ENCODE data around the gene EPHA5. TPM values are rescaled to one million over a fixed set of nuclear protein-coding genes. Genes with fewer than 3 reads are reported as not detected.

Gene EPHA5
- total RNA-seq, 1 donor from 2014 or later, result 0.86 TPM

DNA sequence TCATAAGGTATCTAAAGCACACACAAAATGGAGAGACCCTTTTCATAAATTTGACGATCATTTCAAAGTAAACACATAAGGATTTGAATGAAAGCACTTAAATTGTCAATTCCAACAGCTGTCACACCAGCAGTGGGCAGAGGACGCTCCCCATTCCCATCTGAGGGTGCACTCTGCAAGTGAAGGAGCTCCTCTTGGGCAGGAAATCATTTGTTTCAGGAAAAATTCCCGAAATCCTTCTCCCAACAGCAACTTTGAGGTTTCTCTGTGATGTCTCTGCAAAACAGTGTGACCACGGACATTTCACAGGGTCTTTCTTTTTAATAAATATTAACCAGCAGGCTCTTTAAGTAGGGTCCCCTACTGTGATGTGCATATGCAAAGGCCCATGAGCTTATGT lies 111.0 kb downstream of the EPHA5 start:
- DNase-seq (ENCODE audit: low read depth), result no peak
- TF ChIP-seq, protein P1, sequence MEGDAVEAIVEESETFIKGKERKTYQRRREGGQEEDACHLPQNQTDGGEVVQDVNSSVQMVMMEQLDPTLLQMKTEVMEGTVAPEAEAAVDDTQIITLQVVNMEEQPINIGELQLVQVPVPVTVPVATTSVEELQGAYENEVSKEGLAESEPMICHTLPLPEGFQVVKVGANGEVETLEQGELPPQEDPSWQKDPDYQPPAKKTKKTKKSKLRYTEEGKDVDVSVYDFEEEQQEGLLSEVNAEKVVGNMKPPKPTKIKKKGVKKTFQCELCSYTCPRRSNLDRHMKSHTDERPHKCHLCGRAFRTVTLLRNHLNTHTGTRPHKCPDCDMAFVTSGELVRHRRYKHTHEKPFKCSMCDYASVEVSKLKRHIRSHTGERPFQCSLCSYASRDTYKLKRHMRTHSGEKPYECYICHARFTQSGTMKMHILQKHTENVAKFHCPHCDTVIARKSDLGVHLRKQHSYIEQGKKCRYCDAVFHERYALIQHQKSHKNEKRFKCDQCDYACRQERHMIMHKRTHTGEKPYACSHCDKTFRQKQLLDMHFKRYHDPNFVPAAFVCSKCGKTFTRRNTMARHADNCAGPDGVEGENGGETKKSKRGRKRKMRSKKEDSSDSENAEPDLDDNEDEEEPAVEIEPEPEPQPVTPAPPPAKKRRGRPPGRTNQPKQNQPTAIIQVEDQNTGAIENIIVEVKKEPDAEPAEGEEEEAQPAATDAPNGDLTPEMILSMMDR (conservative IDR thresholded peaks at IDR 0.05; ENCODE audit: low read depth, low read length), result no peak
- no peak overlapping the region for H3K4me3 ChIP-seq (ENCODE audit: low read depth, low read length)

DNA sequence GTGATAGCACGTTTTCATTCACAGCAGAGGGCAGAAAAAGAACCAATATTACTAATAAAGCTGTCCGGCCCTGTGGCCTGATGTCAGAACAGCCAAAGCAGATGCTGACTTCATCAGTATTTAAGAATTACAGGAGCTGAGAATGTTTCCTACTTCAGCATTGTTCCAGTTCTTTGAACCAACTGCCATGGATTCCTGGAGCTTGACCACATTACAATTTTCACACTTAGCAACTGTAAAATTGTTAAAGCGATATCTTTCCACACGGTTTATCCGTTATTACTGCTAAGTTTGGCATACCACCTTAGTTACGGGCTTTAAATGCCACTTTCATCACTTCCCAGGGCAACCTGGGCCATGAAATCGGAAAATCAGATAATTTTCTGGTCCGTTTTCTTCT lies 118.2 kb downstream of the EPHA5 start:
- DNase-seq (ENCODE audit: low read depth), result no peak
- TF ChIP-seq, protein P1 (conservative IDR thresholded peaks at IDR 0.05; ENCODE audit: low read depth, low read length), result no peak
- H3K4me3 ChIP-seq (ENCODE audit: low read depth, low read length), result no peak overlapping the region

DNA sequence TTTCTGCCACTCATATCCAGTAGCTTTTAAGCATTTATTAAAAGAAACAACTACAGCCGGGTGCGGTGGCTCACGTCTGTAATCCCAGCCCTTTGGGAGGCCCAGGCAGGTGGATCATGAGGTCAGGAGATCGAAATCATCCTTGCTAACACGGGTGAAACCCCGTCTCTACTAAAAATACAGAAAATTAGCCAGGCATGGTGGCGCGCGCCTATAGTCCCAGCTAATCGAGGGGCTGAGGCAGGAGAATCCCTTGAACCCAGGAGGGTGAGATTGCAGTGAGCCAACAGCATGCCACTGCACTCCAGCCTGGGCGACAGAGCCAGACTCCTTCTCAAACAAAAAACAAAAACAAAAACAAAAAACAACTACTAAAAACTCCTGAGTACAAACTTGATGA lies 119.8 kb downstream of the EPHA5 start:
- no peak for DNase-seq (ENCODE audit: low read depth)
- TF ChIP-seq, protein P1 (conservative IDR thresholded peaks at IDR 0.05; ENCODE audit: low read depth, low read length), result no peak
- no peak overlapping the region for H3K4me3 ChIP-seq (ENCODE audit: low read depth, low read length)

DNA sequence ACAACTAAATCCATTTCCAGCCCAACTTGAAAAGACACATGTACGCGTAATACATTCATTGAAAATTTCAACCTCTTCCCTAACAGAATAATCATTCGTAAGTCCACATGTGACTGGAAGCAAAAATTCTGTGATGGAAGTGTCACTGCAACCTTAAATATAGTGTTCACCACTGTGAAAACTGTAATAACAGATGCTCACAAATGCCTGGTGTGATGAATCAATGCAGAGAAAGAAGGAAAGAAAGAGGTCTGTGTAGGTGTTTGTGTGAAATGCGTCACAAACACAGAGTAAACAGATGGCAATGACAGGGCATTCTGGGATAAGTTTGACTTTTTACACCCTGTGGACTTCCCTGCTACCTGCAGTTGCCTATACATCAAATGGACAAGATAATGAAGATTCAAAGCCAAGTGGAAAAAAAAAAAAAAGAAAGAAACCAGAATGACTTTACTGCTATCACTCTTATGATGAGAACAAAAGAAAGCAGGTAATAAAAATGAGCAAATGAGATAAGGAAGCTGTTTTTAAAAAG lies 123.3 kb downstream of the EPHA5 start:
- H3K4me3 ChIP-seq (ENCODE audit: low read depth, low read length), result no peak overlapping the region
- TF ChIP-seq, protein P1 (conservative IDR thresholded peaks at IDR 0.05; ENCODE audit: low read depth, low read length), result no peak
- no peak for DNase-seq (ENCODE audit: low read depth)

DNA sequence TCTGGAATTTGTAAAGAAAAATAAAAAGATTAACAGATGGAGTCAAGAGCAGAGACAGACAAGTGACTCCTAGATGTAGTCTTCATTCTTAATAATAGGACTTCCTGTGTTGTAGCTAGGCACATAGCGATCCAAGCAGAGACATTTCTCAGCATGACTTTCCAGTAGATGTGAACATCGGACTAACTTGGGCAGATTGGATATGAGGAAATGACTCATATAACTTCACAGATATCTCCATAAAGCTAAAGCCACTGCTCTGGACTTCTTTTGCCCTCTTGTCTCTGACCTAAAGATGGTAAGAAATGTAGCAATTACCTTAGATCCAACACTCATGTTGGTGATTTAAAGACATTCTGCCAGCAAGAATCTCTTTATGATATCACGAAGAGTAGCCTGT lies 131.7 kb downstream of the EPHA5 start:
- TF ChIP-seq, protein P1 (conservative IDR thresholded peaks at IDR 0.05; ENCODE audit: low read depth, low read length), result no peak
- H3K4me3 ChIP-seq (ENCODE audit: low read depth, low read length), result no peak overlapping the region
- DNase-seq (ENCODE audit: low read depth), result no peak

DNA sequence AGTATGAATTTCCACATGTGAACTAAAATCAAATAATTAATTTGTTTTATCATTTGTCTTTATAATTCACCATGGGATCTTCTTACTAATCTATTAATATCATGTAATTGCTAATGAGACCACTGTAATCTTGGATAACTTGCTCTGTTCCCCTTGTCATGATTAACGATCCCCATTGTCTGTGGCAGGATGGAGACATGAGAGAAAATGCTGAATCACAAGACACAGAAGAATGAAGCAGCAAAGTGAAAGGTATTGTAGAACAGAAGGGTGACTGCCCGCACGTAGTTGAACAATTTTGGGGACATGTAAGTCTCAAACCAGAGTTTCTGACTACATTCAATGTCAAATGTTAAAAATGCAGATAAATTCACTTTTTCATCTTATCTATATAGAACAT lies 135.2 kb downstream of the EPHA5 start:
- TF ChIP-seq, protein P1 (conservative IDR thresholded peaks at IDR 0.05; ENCODE audit: low read depth, low read length), result no peak
- DNase-seq (ENCODE audit: low read depth), result no peak
- no peak overlapping the region for H3K4me3 ChIP-seq (ENCODE audit: low read depth, low read length)

DNA sequence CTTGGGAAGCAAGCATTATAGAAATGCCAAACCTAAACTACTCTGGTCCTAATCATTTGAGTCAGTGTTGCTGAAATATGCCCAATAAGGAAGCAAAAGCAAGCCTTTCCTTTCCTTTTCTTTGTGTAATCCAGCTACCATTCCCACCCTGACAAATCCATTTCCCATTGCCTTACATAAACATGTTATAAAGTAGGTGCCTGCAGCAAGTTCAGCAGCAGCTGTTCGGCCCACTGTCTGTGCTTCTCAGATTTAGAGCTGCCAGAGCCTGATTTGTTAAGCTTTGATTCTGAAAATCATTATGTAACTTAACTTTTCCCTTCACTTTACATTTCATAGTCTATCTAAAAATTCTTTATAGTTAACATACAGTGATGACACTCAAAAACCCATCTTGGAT lies 148.6 kb downstream of the EPHA5 start:
- TF ChIP-seq, protein P1 (conservative IDR thresholded peaks at IDR 0.05; ENCODE audit: low read depth, low read length), result no peak
- H3K4me3 ChIP-seq (ENCODE audit: low read depth, low read length), result no peak overlapping the region
- no peak for DNase-seq (ENCODE audit: low read depth)
